NCI-H2081 (cell line): ENCODE results near the gene COX8A.
A peak's percentile ranks its signal among the peaks of the same experiment; 100 is the strongest.
"Not testable (repeated sequence)": the region's sequence is repeated elsewhere in the genome, so short reads cannot be mapped to it uniquely, and the experiment has no call there.

Experiments
- DNase-seq, 2 experiments: peaks; one replicate each; lab custom pipeline; 2025; lab: John Stamatoyannopoulos, UW

COX8A gene

DNA sequence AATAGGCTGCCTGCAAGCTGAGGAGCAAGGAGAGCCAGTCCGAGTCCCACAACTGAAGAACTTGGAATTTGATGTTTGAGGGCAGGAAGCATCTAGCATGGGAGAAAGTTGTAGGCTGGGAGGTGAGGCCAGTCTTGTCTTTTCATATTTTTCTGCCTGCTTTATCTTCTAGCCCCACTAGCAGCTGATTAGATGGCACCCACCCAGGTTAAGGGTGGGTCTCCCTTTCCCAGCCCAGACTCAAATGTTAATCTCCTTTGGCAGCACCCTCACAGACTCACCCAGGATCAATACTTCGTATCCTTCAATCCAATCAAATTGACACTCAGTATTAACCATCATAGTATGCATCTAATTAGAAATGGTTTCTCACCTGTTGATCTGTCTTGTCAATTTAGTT, 5.0 kb upstream of the COX8A start:
- no peak for DNase-seq

DNA sequence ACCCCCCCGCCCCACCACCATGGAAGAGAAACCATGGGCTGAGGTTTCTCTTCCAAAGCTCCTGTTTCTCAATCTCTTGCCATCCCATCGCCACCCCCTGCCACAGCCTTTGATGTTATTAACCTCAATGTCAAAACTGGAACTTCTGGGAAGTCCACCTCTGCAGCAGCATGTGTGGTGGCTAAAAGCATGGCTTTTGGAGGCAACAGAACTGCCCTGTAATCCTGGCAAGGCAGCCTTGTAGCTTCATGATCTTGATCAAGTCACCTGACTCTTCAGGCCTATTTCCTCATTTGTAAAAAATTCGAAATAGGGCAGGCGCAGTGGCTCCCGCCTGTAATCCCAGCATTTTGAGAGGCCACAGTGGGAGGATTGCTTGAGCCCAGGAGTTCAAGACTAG, 3.5 kb upstream of the COX8A start:
- DNase-seq = no peak

DNA sequence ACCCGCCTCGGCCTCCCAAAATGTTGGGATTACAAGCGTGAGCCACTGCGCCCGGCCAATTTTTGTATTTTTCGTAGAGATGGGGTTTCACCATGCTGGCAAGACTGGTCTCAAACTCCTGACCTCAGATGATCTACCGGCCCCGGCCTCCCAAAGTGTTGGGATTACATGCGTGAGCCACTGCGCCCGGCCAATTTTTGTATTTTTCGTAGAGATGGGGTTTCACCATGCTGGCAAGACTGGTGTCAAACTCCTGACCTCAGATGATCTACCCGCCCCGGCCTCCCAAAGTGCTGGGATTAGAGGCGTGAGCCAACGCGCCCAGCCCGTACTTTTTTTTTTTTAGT, 535 bp upstream of the COX8A start:
- DNase-seq = not testable (repeated sequence)

DNA sequence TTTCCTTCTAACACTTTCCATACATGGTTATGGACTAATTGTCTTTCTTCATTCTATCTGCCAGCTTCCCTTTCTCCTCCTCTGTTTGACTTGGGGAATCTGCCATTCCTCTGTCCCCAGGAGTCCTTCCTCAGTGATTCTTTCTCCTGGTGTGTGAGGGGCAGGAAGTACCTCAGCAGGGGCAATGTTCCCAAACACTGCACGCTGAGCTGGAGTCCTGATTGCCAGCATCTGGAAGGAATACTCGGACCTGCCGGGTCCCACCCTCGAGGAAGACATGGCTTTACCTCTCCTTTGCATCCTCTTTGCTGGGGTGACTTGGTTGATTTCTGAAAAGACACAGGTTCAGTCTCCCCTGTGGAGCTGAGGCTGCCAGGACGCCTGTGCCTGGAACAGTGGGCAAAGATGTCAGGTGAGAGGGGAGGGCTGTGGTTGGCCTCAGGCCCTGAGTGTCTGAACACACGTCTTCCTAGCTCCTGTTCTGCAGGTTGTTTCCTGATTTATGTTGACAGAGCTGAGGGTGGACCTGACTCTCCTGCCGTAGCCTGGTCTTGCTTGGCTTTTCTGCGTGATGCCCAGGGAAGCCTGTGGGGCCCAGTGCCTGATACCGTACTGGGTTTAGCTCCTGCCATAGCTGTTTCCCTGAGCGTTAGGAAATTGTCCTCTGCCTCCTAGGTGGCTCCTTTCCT, 4.3 kb downstream of the COX8A start:
- no peak for DNase-seq

DNA sequence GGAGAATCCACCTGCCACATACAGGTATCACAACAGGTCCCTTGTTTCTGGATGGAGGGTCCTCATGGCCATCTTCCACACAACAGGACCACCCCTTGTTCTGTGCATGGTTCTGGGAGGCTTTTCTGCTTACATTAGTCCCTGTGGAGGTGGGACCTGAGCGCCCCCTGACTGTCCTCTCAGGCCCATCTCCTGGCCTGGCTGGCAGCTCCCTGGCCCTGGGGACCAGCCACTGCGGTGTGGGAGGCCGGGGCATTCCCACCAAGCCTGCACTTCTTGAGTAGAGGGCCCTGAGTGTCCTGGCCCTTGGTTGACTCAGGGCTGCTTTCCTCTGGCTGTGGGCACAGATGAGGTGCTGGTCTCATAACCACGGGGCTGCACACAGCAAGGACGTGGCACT, 5.0 kb downstream of the COX8A start:
- no peak for DNase-seq

DNA sequence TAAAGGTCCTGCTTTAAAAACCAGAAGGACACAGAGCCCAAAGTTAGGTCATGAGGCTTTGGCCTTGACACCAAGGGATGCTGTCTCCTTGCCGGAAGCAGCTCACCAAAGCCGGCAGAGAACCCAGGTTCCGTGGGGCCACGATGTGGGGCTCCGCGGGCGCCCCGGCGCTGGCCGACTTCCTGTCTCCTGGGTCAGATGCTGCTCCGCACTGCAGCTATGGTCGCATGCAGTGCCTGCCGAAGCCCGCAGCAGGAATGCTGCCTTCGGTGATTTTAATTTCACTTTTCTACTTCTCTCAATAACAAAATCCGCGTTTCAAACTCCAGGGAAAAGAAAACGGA, 11.4 kb downstream of the COX8A start:
- DNase-seq = peak in 1 of 2 experiments; percentile 49

DNA sequence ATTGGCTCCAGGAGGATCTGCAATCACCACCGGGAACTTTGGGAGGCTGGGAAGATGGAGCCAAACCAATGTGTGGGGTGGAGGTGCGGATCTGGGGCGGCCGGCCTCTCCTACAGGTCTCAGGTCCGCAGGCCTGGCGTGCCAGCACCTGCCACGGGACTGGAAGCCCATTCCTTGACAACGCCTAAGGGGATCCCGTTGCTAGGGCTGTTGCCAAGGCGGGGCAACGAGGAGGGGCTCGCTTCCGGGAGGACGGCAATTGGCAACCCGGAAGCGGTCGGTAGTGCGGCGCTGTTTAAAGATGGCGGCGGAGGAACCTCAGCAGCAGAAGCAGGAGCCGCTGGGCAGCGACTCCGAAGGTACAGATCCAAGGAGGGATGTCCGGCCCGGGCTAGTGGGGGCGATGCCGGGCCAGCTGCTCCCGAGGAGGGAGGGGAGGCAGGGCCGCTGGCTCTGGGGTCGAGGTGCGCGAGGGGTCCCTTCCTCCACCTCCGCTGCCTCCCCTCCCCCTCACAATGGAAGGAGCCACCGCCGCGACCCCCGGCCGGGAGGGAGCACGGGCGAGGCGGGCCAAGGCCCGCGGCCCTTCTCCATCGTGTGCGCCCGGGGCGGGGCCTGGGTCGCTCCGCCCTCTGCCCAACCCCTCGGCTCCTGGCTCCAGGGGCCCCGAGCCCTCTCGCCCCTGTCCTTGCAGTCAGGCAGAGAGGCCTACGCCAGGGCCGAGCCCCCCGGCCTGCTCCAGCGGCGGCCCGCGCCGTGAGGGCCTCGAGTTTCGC, 11.9 kb downstream of the COX8A start, which contains the start of gene OTUB1:
OTUB1 (plus strand) TSS at position 283 of the 776 bp plus-strand sequence; CDS start at position 302, 19 bp downstream.
- DNase-seq = peak; percentile 94 to 96

DNA sequence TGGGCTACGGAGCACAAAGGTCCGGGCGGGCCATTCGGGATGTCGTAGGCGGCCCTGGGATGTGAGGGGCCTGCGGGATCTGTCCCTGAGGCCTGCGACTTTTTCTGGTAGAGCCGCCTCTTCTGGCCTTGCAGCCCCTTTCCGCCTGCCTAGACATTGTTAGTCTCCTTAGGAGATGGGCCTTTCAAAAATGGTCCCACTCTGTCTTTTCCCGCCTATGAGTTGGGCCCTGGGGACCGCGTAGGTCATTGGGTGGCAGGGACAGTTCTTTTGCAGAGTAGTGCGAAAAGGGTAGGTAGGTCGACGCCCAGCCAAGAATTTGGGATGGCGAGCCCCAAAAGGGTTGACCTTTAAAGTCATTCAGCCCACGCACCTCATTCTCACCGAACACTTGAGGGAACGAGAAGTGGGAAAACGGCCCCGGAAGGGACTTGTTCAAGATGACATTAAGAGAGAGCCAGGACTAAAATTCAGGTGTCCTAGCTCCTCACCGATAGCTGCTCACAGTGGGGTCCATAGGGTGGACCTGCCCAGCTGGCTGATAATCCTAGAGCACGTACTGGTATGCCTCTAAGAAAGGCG, 12.6 kb downstream of the COX8A start:
- DNase-seq = no peak

DNA sequence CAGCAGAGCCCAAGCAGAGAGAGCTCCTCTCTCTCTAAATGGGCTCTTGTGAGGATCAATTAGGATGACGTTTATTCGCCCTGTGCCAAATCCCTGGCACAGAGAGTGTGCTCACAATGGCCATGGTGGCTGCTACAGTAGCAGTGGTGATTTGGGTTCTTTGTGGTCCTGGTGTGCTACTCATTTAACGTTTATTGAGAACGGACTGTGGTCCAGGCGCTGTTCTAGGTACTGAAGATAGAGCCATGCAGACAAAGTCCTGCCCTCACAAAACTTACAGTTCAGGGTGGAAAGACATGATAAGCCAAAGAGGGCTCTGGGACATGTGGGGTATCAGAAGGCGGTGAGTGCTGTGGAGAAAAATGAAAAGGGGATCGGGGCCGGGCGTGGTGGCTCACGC, 17.1 kb downstream of the COX8A start:
- no peak for DNase-seq

DNA sequence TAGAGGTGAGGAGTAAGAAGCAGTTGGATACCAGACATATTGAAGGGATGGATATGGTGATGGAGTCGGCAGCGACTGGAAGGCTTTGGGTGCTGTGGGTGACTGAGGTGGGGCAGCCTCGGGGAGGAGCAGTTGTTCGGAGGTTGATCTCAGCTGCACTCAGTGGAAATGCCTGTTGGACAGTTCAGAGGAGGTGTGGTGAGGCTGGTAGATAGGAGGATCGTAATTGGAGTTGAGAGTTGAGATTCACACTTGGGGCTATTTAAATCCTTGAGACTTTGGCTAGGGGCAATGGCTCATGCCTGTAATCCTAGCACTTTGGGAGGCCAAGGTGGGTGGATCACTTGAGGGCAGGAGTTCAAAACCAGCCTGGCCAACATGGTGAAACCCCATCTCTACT, 18.7 kb downstream of the COX8A start:
- no peak for DNase-seq

DNA sequence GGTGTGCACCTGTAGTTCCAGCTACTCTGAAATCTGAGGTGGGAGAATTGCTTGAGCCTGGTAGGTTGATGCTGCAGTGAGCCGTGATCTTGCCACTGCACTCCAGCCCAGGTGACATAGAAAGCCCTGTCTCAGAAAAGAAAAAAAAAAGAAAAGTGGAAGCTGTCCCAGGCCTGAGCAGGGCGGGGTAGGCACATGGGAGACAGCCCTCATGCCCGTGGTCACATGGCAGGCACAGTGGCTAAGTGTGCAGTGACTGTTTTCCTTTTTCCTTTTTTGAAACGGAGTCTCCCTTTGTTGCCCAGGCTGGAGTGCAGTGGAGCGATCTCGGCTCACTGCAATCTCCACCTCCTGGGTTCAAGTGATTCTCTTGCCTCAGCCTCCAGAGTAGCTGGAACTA, 19.6 kb downstream of the COX8A start:
- no peak for DNase-seq

DNA sequence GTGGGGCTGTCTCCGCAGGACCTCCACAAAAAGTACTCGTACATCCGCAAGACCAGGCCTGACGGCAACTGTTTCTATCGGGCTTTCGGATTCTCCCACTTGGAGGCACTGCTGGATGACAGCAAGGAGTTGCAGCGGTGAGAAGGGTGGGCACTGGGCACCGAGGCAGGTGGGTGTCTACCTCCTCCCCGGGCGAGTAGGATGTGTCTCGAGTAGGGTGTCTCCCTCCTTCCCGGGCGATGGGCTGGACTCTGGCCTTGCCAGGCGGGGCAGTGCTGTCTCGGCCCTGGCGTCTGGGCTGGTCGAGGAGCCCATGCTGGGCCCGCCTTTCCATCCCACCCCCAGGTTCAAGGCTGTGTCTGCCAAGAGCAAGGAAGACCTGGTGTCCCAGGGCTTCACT, 22.1 kb downstream of the COX8A start:
- peak in 1 of 2 experiments; percentile 34 for DNase-seq

DNA sequence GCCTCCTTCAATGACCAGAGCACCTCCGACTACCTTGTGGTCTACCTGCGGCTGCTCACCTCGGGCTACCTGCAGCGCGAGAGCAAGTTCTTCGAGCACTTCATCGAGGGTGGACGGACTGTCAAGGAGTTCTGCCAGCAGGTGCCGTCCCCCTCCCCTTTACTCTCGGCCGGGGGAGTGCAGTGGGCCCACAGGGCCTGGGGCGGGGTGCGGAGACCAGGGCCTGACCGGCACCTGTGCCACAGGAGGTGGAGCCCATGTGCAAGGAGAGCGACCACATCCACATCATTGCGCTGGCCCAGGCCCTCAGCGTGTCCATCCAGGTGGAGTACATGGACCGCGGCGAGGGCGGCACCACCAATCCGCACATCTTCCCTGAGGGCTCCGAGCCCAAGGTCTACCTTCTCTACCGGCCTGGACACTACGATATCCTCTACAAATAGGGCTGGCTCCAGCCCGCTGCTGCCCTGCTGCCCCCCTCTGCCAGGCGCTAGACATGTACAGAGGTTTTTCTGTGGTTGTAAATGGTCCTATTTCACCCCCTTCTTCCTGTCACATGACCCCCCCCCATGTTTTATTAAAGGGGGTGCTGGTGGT, 22.8 kb downstream of the COX8A start:
- no peak for DNase-seq

DNA sequence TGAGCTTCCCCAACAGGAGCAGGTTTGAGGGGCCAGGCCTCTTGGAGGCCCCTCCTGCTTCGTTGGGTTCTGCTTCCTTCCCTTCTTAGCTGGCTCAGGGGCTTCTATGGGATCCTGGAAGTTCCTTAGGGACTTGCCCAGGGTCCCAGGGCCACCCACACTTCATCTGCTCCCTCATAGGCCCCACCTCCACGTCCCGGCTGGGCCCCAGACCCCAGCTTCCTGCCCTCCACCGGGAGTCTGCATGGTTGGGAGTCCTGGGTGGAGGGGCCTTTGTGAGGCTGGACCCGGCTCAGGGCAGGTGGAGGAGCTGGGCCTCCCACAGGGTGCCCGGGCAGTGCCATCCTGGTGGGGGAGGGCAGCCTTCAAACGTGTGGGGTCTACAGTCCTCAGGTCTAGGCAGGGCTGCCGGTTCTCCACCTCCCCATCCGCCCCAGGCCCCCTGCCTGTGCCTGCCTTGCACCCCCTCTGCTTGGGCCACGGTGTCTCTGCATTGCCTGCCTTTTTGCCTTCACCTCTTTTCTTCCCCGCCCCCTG, 23.4 kb downstream of the COX8A start:
- no peak for DNase-seq

DNA sequence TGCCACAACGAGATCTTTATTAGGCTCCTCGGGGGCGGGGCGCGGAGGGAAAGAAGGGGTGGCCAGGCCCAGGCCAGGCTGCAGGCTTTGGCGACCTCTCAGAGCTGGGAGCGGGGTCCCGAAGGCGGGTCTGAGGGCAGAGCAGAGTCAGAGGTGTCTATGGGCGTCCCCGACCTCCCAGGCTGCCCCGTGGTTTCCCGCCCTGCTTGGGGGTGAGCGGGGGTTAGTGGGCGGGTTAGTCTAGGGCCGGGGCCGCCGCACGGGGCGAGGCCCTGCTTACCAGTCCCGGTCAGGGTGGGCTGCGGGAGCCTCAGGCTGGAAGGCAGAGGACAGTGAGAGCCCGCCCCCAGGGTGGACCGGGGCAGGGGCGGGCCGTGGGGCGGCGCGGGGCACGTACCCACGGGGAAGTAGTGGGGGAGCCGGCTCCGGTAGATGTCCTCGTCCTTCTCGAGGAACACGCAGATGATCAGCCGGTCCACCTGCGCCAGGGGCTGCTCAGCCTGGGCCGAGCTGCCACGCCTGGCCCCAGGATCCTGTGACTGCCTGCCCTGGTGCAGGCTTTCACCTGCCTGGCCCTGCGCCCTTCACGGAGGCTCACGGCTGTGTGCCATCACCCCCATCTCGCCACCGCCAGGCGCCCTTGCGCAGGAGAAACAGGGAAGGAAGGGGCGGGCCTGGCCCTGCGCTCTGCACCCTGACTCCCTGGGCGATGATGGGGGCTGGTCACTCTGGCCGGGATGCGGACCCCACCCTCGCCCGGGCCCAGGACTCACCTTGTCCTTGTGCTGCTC, 24.3 kb downstream of the COX8A start:
- no peak for DNase-seq

DNA sequence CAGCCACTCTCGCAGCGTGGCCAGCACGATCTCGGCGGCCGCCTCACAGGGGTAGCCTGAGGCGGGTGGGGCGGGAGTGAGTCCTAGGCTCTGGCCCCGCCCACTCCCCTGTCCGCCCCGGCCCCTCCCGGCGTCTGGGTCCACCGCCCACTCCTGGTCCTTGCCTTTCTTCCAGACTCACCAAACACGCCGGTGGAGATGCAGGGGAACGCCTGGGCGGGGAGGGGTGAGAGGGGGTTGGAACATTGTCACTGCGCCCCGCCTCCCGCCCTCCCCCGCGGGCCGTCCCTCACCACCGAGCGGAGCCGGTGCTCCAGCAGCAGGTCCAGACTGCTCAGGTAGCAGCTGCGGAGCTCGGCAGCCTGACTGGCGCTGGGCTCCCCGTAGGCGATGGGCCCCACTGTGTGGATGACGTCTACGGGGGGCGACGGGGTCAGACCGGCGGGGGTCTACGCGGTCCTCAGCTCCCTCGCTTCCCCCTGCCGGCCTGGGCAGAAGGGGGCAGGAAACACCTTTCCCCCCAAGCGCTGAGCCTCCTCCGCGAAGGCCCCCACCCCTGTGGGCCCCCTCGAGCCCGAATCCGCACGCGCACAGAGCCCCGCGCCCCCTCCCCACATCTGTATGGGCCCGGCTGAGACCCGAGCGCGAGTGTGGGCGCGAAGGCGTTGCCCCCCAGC, 25.1 kb downstream of the COX8A start:
- no peak for DNase-seq

DNA sequence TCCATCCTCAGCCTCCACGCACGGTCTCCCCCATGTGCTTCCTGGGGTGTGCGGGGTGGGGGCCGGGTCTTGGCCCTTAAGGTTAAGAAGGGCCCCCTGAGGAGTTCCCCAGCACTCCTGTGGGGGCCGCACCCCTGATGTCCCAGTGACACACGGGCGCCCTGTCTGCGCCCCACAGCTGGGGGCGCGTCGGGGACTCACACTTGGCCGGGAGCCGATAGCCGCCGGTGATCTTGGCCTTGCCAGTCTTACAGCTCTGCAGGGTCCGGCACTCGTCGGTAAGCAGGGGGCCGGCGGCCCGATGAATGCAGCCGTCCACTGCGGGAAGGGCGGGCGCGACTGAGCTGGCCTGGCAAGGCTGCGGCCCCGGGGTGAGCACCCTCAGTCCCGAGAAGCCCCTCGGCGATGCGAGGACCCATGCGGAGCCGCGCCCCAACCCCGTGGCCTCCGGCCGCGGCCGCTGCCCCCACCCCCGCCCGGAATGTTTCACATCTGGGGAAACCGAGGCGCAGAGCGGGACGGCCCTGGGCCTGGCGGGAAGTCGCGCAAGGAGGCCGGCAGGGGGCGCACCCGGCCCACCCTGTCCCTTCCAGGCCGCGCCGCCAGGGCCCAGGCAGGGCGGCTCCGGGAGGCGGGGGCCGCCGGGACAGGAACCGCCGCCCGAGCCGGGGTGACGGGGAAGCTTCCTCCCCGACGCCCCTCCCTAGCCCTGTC, 25.8 kb downstream of the COX8A start:
- DNase-seq = no peak

DNA sequence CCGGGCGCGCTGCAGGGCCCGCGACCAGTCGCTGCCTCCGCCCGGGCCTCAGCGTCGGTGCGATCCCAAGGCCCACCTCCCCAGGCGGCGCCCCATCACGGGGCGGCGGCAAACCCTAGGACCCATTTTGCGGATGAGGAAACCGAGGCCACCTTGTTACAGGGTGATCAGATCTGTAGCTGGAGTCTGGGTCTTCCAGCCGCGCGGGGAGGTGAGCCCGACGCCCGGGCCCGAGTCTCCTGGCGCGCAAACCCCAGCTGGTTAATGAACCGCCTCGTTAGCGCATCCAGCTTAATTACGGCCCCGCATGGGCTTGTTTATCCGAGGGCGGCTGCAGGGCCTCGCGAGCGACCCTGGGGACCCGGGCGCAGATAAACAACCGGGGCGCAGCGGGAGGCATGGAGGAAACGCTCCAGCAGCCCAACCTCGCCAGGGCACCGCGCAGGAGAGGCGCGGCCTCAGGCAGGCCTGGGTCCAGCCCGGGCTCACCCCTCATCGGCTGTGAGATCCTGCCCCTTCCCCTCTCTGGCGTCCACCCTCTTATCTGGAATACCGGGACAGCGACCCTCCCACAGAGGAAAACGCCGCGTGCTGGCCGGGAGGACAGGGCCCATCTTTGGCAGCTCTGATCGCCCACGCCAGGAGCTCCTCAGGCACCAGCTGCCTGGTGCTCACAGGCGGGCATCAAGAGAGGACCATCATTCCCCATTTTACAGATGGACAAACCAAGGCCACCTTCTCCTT, 26.5 kb downstream of the COX8A start:
- no peak for DNase-seq

DNA sequence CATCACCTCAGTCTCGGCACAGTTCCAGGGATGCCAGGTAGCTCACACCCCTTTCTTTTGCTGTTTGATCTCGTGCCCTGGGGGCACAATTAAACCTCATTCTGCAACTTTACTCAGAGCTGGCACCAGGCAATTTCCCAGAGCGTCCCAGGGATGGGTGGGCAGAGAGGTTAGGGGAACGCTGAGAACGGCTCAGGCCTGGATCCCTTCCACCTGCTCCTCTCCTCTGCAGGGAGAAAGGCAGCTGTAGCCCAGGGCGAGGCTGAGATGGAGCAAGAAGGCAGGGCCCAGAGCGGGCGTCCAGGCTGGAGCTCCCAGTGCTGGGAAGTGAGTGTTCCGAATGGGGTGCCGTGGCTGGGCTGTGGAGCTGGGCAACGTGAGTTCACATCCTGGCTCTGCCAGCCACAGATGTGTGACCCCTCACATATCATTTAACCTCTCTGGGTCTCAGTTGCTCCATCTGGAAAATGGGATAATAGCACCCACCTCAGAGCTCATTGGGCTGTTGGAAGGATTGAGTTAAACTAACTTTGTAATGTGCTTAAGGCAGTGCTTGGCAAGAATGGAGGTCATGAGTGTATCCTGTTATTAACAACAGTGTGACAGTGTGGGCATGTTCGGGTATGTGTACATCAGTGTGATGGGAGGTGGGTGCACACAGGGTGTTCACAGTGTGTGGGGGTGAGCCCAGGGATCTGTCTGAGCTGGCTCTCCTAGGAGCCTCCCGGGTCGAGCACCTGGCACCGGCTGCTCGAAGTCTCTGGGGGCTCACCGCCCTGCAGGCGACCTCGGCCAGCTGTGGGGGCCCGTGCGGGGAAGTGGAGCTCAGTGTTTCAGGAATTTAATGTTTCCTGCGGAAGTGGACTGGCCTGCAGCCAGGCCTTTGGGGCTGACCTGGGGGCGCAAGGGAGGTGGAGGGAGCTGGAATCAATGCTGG, 27.3 kb downstream of the COX8A start:
- DNase-seq = no peak
